GM23338 (cell line): ENCODE results near the gene MAGI1. TPM values are rescaled to one million over a fixed set of nuclear protein-coding genes. Genes with fewer than 3 reads are reported as not detected.

Experiments
- ATAC-seq: fragments of 200-7000 bp; cut with Tn5 transposase; 3 replicates; pipeline ENCODE4 v1.9.1; 2020
- DNase-seq: peaks from one replicate; pipeline ENCODE4 v3.0.0-alpha.2; 2015; ENCODE audit warnings: low spot score
- H2AFZ ChIP-seq: fragments of 200-600 bp; sonication (generic); 2 replicates; pipeline ENCODE4 v1.8.0; 2016; ENCODE audit warnings: antibody characterized with exemption, mild to moderate bottlenecking, moderate library complexity
- H3F3A ChIP-seq: fragments of 200-600 bp; sonication (generic); replicated peaks from 2 replicates; pipeline ENCODE4 v1.8.0; 2017; ENCODE audit warnings: antibody characterized with exemption, mixed run types, low read depth
- H3K27ac ChIP-seq: fragments of 200-600 bp; sonication (generic); 2 replicates; pipeline ENCODE4 v1.6.1; 2016; ENCODE audit warnings: low read depth
- H3K27me3 ChIP-seq: fragments of 200-600 bp; sonication (generic); 2 replicates; pipeline ENCODE4 v1.8.0; 2016; ENCODE audit warnings: mild to moderate bottlenecking, mixed run types, moderate library complexity; ENCODE audit not compliant: insufficient read depth
- H3K36me3 ChIP-seq: fragments of 200-600 bp; sonication (generic); 2 replicates; pipeline ENCODE4 v1.8.0; 2016; ENCODE audit warnings: mild to moderate bottlenecking; ENCODE audit not compliant: insufficient read depth
- H3K4me1 ChIP-seq: fragments of 200-600 bp; sonication (generic); 2 replicates; pipeline ENCODE4 v1.8.0; 2016; ENCODE audit warnings: mild to moderate bottlenecking, moderate library complexity; ENCODE audit not compliant: insufficient read depth
- H3K4me2 ChIP-seq: fragments of 200-600 bp; sonication (generic); 2 replicates; pipeline ENCODE4 v1.7.1; 2017; ENCODE audit warnings: mixed run types
- H3K4me3 ChIP-seq: fragments of 200-600 bp; sonication (generic); 2 replicates; pipeline ENCODE4 v1.6.1; 2016; ENCODE audit warnings: mixed run types
- H3K79me2 ChIP-seq: fragments of 200-600 bp; sonication (generic); replicated peaks from 2 replicates; pipeline ENCODE4 v1.8.0; 2017; ENCODE audit warnings: mild to moderate bottlenecking; ENCODE audit not compliant: insufficient read depth
- H3K9me2 ChIP-seq: fragments of 200-600 bp; sonication (generic); 2 replicates; pipeline ENCODE4 v1.8.0; 2017; ENCODE audit not compliant: insufficient read depth
- H4K20me1 ChIP-seq: fragments of 200-600 bp; sonication (generic); replicated peaks from 2 replicates; pipeline ENCODE4 v1.8.0; 2017; ENCODE audit warnings: mild to moderate bottlenecking; ENCODE audit not compliant: insufficient read depth
- H3K27ac Mint-ChIP-seq: 2 replicates; pipeline ENCODE4 v1.8.0; 2020; ENCODE audit warnings: inconsistent platforms, mild to moderate bottlenecking, moderate library complexity, mixed read lengths
- H3K27me3 Mint-ChIP-seq: 3 replicates; pipeline ENCODE4 v1.8.0; 2022; ENCODE audit warnings: low read depth, mild to moderate bottlenecking, moderate library complexity, mixed read lengths, inconsistent platforms; ENCODE audit not compliant: insufficient read depth, poor library complexity
- H3K36me3 Mint-ChIP-seq: 3 replicates; pipeline ENCODE4 v1.8.0; 2021; ENCODE audit warnings: low read depth, mild to moderate bottlenecking, inconsistent platforms, moderate library complexity, mixed read lengths
- H3K4me1 Mint-ChIP-seq: 3 replicates; pipeline ENCODE4 v1.8.0; 2020; ENCODE audit warnings: mild to moderate bottlenecking, inconsistent platforms, mixed read lengths
- H3K4me3 Mint-ChIP-seq: 3 replicates; pipeline ENCODE4 v1.8.0; 2021; ENCODE audit warnings: moderate library complexity, mild to moderate bottlenecking, inconsistent platforms, mixed read lengths
- H3K9me3 Mint-ChIP-seq: 3 replicates; pipeline ENCODE4 v1.8.0; 2020; ENCODE audit warnings: moderate library complexity, mild to moderate bottlenecking, inconsistent platforms, mixed read lengths
- CTCF ChIP-seq, 2 experiments: fragments of 200-600 bp in 1 of 2; sonication (generic) in 1 of 2; conservative IDR thresholded peaks; 2 replicates each; pipeline versions ENCODE4 v1.5.1 to v1.6.1; 2016 to 2017; ENCODE audit warnings: antibody characterized with exemption in 2 of 2, low read depth in 2 of 2, mild to moderate bottlenecking in 2 of 2, moderate library complexity in 1 of 2
- EZH2 ChIP-seq: fragments of 200-600 bp; sonication (generic); IDR thresholded peaks from one replicate; pipeline ENCODE4 v1.8.0; 2017; ENCODE audit warnings: antibody characterized with exemption, mild to moderate bottlenecking, low read depth; ENCODE audit not compliant: unreplicated experiment
- EZH2phosphoT487 ChIP-seq: fragments of 200-600 bp; sonication (generic); IDR thresholded peaks from one replicate; pipeline ENCODE4 v1.8.1; 2018; ENCODE audit warnings: antibody characterized with exemption; ENCODE audit not compliant: unreplicated experiment
- JUNB ChIP-seq: IDR thresholded peaks from one replicate; pipeline ENCODE4 v1.6.1; 2016; ENCODE audit warnings: antibody characterized with exemption; ENCODE audit not compliant: unreplicated experiment
- NANOG ChIP-seq: IDR thresholded peaks from 2 replicates; pipeline ENCODE4 v1.6.1; 2016; ENCODE audit warnings: antibody characterized with exemption, borderline replicate concordance
- POLR2AphosphoS5 ChIP-seq: IDR thresholded peaks from 2 replicates; pipeline ENCODE4 v1.6.1; 2016; ENCODE audit warnings: antibody characterized with exemption, low read depth
- REST ChIP-seq: IDR thresholded peaks from one replicate; pipeline ENCODE4 v1.6.1; 2018; ENCODE audit warnings: antibody characterized with exemption; ENCODE audit not compliant: unreplicated experiment
- STAT1 ChIP-seq: IDR thresholded peaks from one replicate; pipeline ENCODE4 v1.6.1; 2016; ENCODE audit warnings: antibody characterized with exemption; ENCODE audit not compliant: unreplicated experiment
- ZNF114 ChIP-seq: fragments of 250-450 bp; sonication (Bioruptor Pico); IDR thresholded peaks from 2 replicates; pipeline ENCODE4 v1.5.0; 2020; ENCODE audit warnings: mild to moderate bottlenecking, moderate library complexity
- ZNF331 ChIP-seq: fragments of 250-450 bp; sonication (Bioruptor Pico); IDR thresholded peaks from 2 replicates; pipeline ENCODE4 v1.5.0; 2020; ENCODE audit warnings: low read depth, mild to moderate bottlenecking, moderate library complexity
- polyA plus RNA-seq: library from polyadenylated mRNA; unstranded; fragments of >200 nt; fragmentation: Nextera tagmentation; extraction: Ambion mirVana; gene quantifications from 2 replicates; pipeline ENCODE4 v1.2.1, GENCODE V29; 2016
- total RNA-seq: library from RNA; depleted of rRNA; stranded (reverse); fragments of >200 nt; shearing (Covaris generic); gene quantifications from 2 replicates; pipeline ENCODE4 v1.2.3, GENCODE V29; 2014
- TF ChIP-seq, protein P1 (sequence below): IDR thresholded peaks from 2 replicates; pipeline ENCODE4 v1.6.1; 2016; ENCODE audit warnings: antibody characterized with exemption

MAGI1 gene
- total and polyA plus RNA-seq, 2 experiments from 2014 or later: 27.4 to 71.2 TPM

DNA sequence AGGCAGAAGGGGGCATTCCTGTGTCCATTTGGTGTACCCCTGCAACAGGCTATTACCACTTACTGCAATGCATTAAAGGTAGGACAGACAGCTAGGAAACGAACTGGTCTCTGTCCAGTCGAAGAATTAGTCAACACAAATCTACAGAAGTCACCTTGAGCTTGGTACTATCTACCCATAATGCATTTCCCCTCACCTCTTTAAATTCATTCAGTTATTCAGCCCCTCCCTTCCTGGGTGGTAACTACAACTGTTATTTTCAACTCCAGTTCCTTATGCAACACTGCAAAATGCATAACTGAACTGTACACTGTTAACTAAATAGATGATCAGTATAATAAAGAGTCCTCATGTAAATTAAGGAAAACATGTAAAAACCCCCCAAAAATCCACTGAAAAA lies 77.6 kb downstream of the MAGI1 start:
- no peak overlapping the region for H3K4me3 Mint-ChIP-seq
- H3K36me3 Mint-ChIP-seq: no peaks in the 10 kb centered on the region; the same call in 2 of the 3 replicates
- peaks cover 15% of the 10 kb centered on the region for H3K4me1 ChIP-seq
- H3K4me2 ChIP-seq: no peak overlapping the region
- H3K9me3 Mint-ChIP-seq: no peaks in the 10 kb centered on the region; the same call in 2 of the 3 replicates
- no peaks in the 10 kb centered on the region for H3K9me2 ChIP-seq
- no peak overlapping the region for H3K4me3 ChIP-seq
- peaks cover 23% of the 10 kb centered on the region for H3K4me1 Mint-ChIP-seq
- ATAC-seq (no peak), DNase-seq (no peak)
- H4K20me1 ChIP-seq: peaks cover 19% of the 10 kb centered on the region; the same call in 1 of the 2 replicates
- H2AFZ ChIP-seq: no peak overlapping the region
- H3F3A ChIP-seq: no peaks in the 10 kb centered on the region
- TF ChIP-seq POLR2AphosphoS5: no peak
- no peak for TF ChIP-seq REST
- no peak for TF ChIP-seq STAT1
- TF ChIP-seq, protein P1, sequence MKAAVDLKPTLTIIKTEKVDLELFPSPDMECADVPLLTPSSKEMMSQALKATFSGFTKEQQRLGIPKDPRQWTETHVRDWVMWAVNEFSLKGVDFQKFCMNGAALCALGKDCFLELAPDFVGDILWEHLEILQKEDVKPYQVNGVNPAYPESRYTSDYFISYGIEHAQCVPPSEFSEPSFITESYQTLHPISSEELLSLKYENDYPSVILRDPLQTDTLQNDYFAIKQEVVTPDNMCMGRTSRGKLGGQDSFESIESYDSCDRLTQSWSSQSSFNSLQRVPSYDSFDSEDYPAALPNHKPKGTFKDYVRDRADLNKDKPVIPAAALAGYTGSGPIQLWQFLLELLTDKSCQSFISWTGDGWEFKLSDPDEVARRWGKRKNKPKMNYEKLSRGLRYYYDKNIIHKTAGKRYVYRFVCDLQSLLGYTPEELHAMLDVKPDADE: no peak
- no peak for TF ChIP-seq NANOG
- TF ChIP-seq JUNB: no peak
- no peak for TF ChIP-seq CTCF (conservative IDR thresholded peaks at IDR 0.05; ENCODE audit: low read depth in 2 of 2)
- TF ChIP-seq EZH2phosphoT487: no peak
- peaks cover 80% of the 10 kb centered on the region for H3K79me2 ChIP-seq
- no peaks in the 10 kb centered on the region for H3K27me3 ChIP-seq
- H3K27ac ChIP-seq: no peak overlapping the region
- H3K27me3 Mint-ChIP-seq: no peaks in the 10 kb centered on the region
- H3K27ac Mint-ChIP-seq: no peak overlapping the region
- H3K36me3 ChIP-seq: no peaks in the 10 kb centered on the region

DNA sequence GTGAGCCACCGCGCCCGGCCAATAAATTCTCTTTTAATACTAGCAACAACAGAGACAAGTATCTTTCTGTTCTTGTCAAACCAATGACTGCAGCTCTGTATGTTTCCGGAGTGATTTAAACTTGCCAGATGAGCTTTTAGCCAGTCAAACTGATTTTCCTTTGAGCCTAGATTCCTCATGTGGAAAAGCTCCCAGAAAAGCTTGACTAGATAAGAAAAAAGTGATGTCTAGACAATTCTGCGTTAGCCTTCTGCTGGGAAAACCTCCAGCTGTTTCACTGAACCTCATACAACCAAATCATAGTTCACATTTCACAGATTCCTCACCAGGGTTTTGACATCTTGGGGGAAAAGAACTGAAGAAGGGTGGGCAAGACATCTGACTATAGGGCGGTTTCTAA lies 78.6 kb downstream of the MAGI1 start:
- no peak overlapping the region for H3K4me3 Mint-ChIP-seq
- H3K4me2 ChIP-seq: no peak overlapping the region
- no peaks in the 10 kb centered on the region for H3K27me3 ChIP-seq
- H3K27me3 Mint-ChIP-seq: no peaks in the 10 kb centered on the region
- H3K27ac ChIP-seq: peak overlapping the region; percentile 41; the same call in 1 of the 2 replicates
- H3K79me2 ChIP-seq: peaks cover 80% of the 10 kb centered on the region
- no peak overlapping the region for H2AFZ ChIP-seq
- no peaks in the 10 kb centered on the region for H3K36me3 ChIP-seq
- no peaks in the 10 kb centered on the region for H3K9me2 ChIP-seq
- H3K4me1 ChIP-seq: peaks cover 11% of the 10 kb centered on the region
- no peaks in the 10 kb centered on the region for H3F3A ChIP-seq
- H3K9me3 Mint-ChIP-seq: no peaks in the 10 kb centered on the region; the same call in 2 of the 3 replicates
- peaks cover 14% of the 10 kb centered on the region; the same call in 1 of the 2 replicates for H4K20me1 ChIP-seq
- H3K4me3 ChIP-seq: no peak overlapping the region
- DNase-seq (no peak), ATAC-seq (no peak)
- H3K36me3 Mint-ChIP-seq: no peaks in the 10 kb centered on the region; the same call in 2 of the 3 replicates
- H3K27ac Mint-ChIP-seq: no peak overlapping the region
- peaks cover 22% of the 10 kb centered on the region for H3K4me1 Mint-ChIP-seq
- TF ChIP-seq STAT1: no peak
- no peak for TF ChIP-seq ZNF114
- TF ChIP-seq, protein P1: no peak
- no peak for TF ChIP-seq REST
- no peak for TF ChIP-seq NANOG
- TF ChIP-seq EZH2phosphoT487: no peak
- no peak for TF ChIP-seq ZNF331 (CRISPR knock-in tag)
- no peak for TF ChIP-seq EZH2
